Mesendoderm (in vitro differentiated cells): ENCODE data around the gene ANGPT4.

Experiments
- DNase-seq: peaks from one replicate; pipeline ENCODE4 v3.0.0; 2013
- H2AK5ac ChIP-seq: 2 replicates; pipeline ENCODE4 v1.6.1; 2013; ENCODE audit warnings: low read length, inconsistent platforms
- H2BK120ac ChIP-seq: 2 replicates; pipeline ENCODE4 v1.6.1; 2013; ENCODE audit warnings: low read depth, mild to moderate bottlenecking, low read length, moderate library complexity, mixed read lengths
- H2BK15ac ChIP-seq: replicated peaks from 2 replicates; pipeline ENCODE4 v1.6.1; 2013; ENCODE audit warnings: low read depth, mild to moderate bottlenecking, moderate library complexity
- H2BK5ac ChIP-seq: 2 replicates; pipeline ENCODE4 v1.6.1; 2013; ENCODE audit warnings: low read length, inconsistent platforms
- H3K18ac ChIP-seq: 2 replicates; pipeline ENCODE4 v1.6.1; 2013; ENCODE audit warnings: mild to moderate bottlenecking, low read length, mixed read lengths
- H3K23ac ChIP-seq: one replicate; pipeline ENCODE4 v1.6.1; 2013; ENCODE audit warnings: low read length
- H3K27ac ChIP-seq: 2 replicates; pipeline ENCODE4 v1.5.1; 2013; ENCODE audit warnings: low read depth, mild to moderate bottlenecking, inconsistent platforms, low read length, moderate library complexity
- H3K27me3 ChIP-seq: 2 replicates; pipeline ENCODE4 v1.6.1; 2013; ENCODE audit warnings: low read length, control low read depth, mild to moderate bottlenecking, inconsistent platforms; ENCODE audit not compliant: insufficient read depth, poor library complexity
- H3K36me3 ChIP-seq: 2 replicates; pipeline ENCODE4 v1.6.1; 2013; ENCODE audit warnings: low read length, inconsistent platforms; ENCODE audit not compliant: control insufficient read depth, insufficient read depth
- H3K4ac ChIP-seq: one replicate; pipeline ENCODE4 v1.6.1; 2013; ENCODE audit warnings: low read depth, mild to moderate bottlenecking, low read length, moderate library complexity
- H3K4me1 ChIP-seq: 2 replicates; pipeline ENCODE4 v1.6.1; 2013; ENCODE audit warnings: low read depth, low read length, inconsistent platforms; ENCODE audit not compliant: control insufficient read depth
- H3K4me2 ChIP-seq: 2 replicates; pipeline ENCODE4 v1.6.1; 2013; ENCODE audit warnings: low read length
- H3K4me3 ChIP-seq: 2 replicates; pipeline ENCODE4 v1.5.1; 2013; ENCODE audit warnings: mild to moderate bottlenecking, low read length
- H3K56ac ChIP-seq: one replicate; pipeline ENCODE4 v1.6.1; 2013; ENCODE audit warnings: low read length
- H3K79me1 ChIP-seq: 2 replicates; pipeline ENCODE4 v1.6.1; 2013; ENCODE audit warnings: low read length, inconsistent platforms
- H3K79me2 ChIP-seq: 2 replicates; pipeline ENCODE4 v1.6.1; 2013; ENCODE audit warnings: mild to moderate bottlenecking, low read length; ENCODE audit not compliant: control insufficient read depth, insufficient read depth
- H3K9ac ChIP-seq: 2 replicates; pipeline ENCODE4 v1.6.1; 2013; ENCODE audit warnings: low read length, inconsistent platforms
- H4K5ac ChIP-seq: one replicate; pipeline ENCODE4 v1.6.1; 2013; ENCODE audit warnings: low read length
- H4K8ac ChIP-seq: one replicate; pipeline ENCODE4 v1.6.1; 2013; ENCODE audit warnings: low read depth, mild to moderate bottlenecking, control low read depth, low read length, moderate library complexity
- WGBS: extraction: QIAGEN DNeasy Blood & Tissue Kit; methylation state at CpG from one replicate; pipeline ENCODE4 v1.1.7; 2013; ENCODE audit warnings: low lambda C conversion rate, missing lambda C conversion rate; ENCODE audit not compliant: insufficient coverage; ENCODE audit errors: extremely low coverage; 5-methylcytosine and 5-hydroxymethylcytosine counted together

ANGPT4 gene

GRCh38 chr20:870758-871157 lies 45.4 kb downstream of the ANGPT4 start:
- no CpG with 5 or more reads among the region's 3 CpGs for WGBS

GRCh38 chr20:869606-870005 lies 46.5 kb downstream of the ANGPT4 start:
- H3K4ac ChIP-seq, result no peak overlapping the region
- no peak overlapping the region for H2BK15ac ChIP-seq
- H3K4me2 ChIP-seq, result no peak overlapping the region
- no peak overlapping the region for H4K5ac ChIP-seq
- H3K36me3 ChIP-seq, result no peaks in the 10 kb centered on the region
- H3K27me3 ChIP-seq, result no peaks in the 10 kb centered on the region
- no peak overlapping the region for H3K56ac ChIP-seq
- H2AK5ac ChIP-seq, result no peak overlapping the region
- H3K23ac ChIP-seq, result no peak overlapping the region
- H2BK120ac ChIP-seq, result no peak overlapping the region
- no peak overlapping the region for H3K4me3 ChIP-seq
- no peak overlapping the region for H3K9ac ChIP-seq
- DNase-seq, result no peak
- H3K18ac ChIP-seq, result no peak overlapping the region
- H3K4me1 ChIP-seq, result no peaks in the 10 kb centered on the region
- no peak overlapping the region for H2BK5ac ChIP-seq
- H3K79me1 ChIP-seq, result no peaks in the 10 kb centered on the region
- no CpG with 5 or more reads among the region's 5 CpGs for WGBS
- no peaks in the 10 kb centered on the region for H3K79me2 ChIP-seq
- H4K8ac ChIP-seq, result no peak overlapping the region
- no peak overlapping the region for H3K27ac ChIP-seq

More at GRCh38 chr20:870758-871157, 45.4 kb downstream of the ANGPT4 start:
- H3K4me1 ChIP-seq, result no peaks in the 10 kb centered on the region
- no peak overlapping the region for H2AK5ac ChIP-seq
- H3K79me2 ChIP-seq, result no peaks in the 10 kb centered on the region
- H3K27me3 ChIP-seq, result no peaks in the 10 kb centered on the region
- H3K9ac ChIP-seq, result no peak overlapping the region
- no peak overlapping the region for H2BK120ac ChIP-seq
- H3K18ac ChIP-seq, result no peak overlapping the region
- H3K4ac ChIP-seq, result no peak overlapping the region
- H4K8ac ChIP-seq, result no peak overlapping the region
- H4K5ac ChIP-seq, result no peak overlapping the region
- H3K4me3 ChIP-seq, result no peak overlapping the region
- no peak overlapping the region for H3K56ac ChIP-seq
- no peak overlapping the region for H2BK15ac ChIP-seq
- H3K23ac ChIP-seq, result no peak overlapping the region
- H2BK5ac ChIP-seq, result no peak overlapping the region
- H3K27ac ChIP-seq, result no peak overlapping the region
- no peaks in the 10 kb centered on the region for H3K79me1 ChIP-seq
- H3K36me3 ChIP-seq, result no peaks in the 10 kb centered on the region
- H3K4me2 ChIP-seq, result no peak overlapping the region
- no peak for DNase-seq

GRCh38 chr20:868279-868678 lies 47.9 kb downstream of the ANGPT4 start:
- no peaks in the 10 kb centered on the region for H3K4me1 ChIP-seq
- H3K4me3 ChIP-seq, result no peak overlapping the region
- H3K27ac ChIP-seq, result no peak overlapping the region
- no peak overlapping the region for H3K18ac ChIP-seq
- no peak overlapping the region for H2BK5ac ChIP-seq
- H3K56ac ChIP-seq, result no peak overlapping the region
- no peaks in the 10 kb centered on the region for H3K79me2 ChIP-seq
- WGBS, result no CpG with 5 or more reads among the region's 9 CpGs
- H4K5ac ChIP-seq, result no peak overlapping the region
- no peak overlapping the region for H3K9ac ChIP-seq
- H3K36me3 ChIP-seq, result no peaks in the 10 kb centered on the region
- H3K4me2 ChIP-seq, result no peak overlapping the region
- H4K8ac ChIP-seq, result no peak overlapping the region
- no peak overlapping the region for H3K4ac ChIP-seq
- no peak for DNase-seq
- H2AK5ac ChIP-seq, result no peak overlapping the region
- no peaks in the 10 kb centered on the region for H3K27me3 ChIP-seq
- H3K23ac ChIP-seq, result no peak overlapping the region
- no peak overlapping the region for H2BK15ac ChIP-seq
- H2BK120ac ChIP-seq, result no peak overlapping the region
- H3K79me1 ChIP-seq, result no peaks in the 10 kb centered on the region

- Histone ChIP-seq H3K4me1 (no peaks in the 10 kb centered on the region), H3K27me3 (no peaks in the 10 kb centered on the region), H3K23ac (no peak overlapping the region), H4K8ac (no peak overlapping the region), H3K9ac (no peak overlapping the region), H2AK5ac (no peak overlapping the region), H3K18ac (no peak overlapping the region), H3K36me3 (no peaks in the 10 kb centered on the region), H4K5ac (no peak overlapping the region), H3K56ac (no peak overlapping the region), H3K4ac (no peak overlapping the region), H3K27ac (no peak overlapping the region), H3K4me2 (no peak overlapping the region), H2BK120ac (no peak overlapping the region), H3K79me1 (no peaks in the 10 kb centered on the region), H3K4me3 (no peak overlapping the region), H2BK15ac (no peak overlapping the region), H3K79me2 (no peaks in the 10 kb centered on the region), H2BK5ac (no peak overlapping the region)
- no CpG with 5 or more reads among the region's 1 CpG for WGBS
- DNase-seq, result no peak
Observed at GRCh38 chr20:865440-865839, 50.7 kb downstream of the ANGPT4 start.

- Histone ChIP-seq H4K8ac (no peak overlapping the region), H3K9ac (no peak overlapping the region), H3K4ac (no peak overlapping the region), H3K79me2 (no peaks in the 10 kb centered on the region), H3K23ac (no peak overlapping the region), H3K4me1 (no peaks in the 10 kb centered on the region), H2BK120ac (no peak overlapping the region), H2BK15ac (no peak overlapping the region), H3K36me3 (no peaks in the 10 kb centered on the region), H3K56ac (no peak overlapping the region), H3K27me3 (no peaks in the 10 kb centered on the region), H4K5ac (no peak overlapping the region), H2BK5ac (no peak overlapping the region), H3K4me2 (no peak overlapping the region), H3K4me3 (no peak overlapping the region), H3K18ac (no peak overlapping the region), H3K79me1 (no peaks in the 10 kb centered on the region), H3K27ac (no peak overlapping the region), H2AK5ac (no peak overlapping the region)
- no CpG with 5 or more reads among the region's 2 CpGs for WGBS
- DNase-seq, result no peak
Observed at GRCh38 chr20:860891-861290, 55.2 kb downstream of the ANGPT4 start.

- Histone ChIP-seq H3K23ac (no peak overlapping the region), H3K4me3 (no peak overlapping the region), H2BK5ac (no peak overlapping the region), H3K56ac (no peak overlapping the region), H3K27me3 (no peaks in the 10 kb centered on the region), H3K18ac (no peak overlapping the region), H3K4me2 (no peak overlapping the region), H3K4ac (no peak overlapping the region), H3K36me3 (no peaks in the 10 kb centered on the region), H4K8ac (no peak overlapping the region), H3K79me1 (no peaks in the 10 kb centered on the region), H2BK15ac (no peak overlapping the region), H2BK120ac (no peak overlapping the region), H3K27ac (no peak overlapping the region), H2AK5ac (no peak overlapping the region), H3K79me2 (no peaks in the 10 kb centered on the region), H3K4me1 (no peaks in the 10 kb centered on the region), H3K9ac (no peak overlapping the region), H4K5ac (no peak overlapping the region)
- no CpG with 5 or more reads among the region's 3 CpGs for WGBS
- DNase-seq, result no peak
Observed at GRCh38 chr20:859751-860231, 56.3 kb downstream of the ANGPT4 start.
